PC-3 (cell line): Measurements from ENCODE around the gene SFTPD. TPM values are rescaled to one million over a fixed set of nuclear protein-coding genes. Genes with fewer than 3 reads are reported as not detected.

Experiments used
- ATAC-seq: fragments of 200-7000 bp; cut with Tn5 transposase; 2 replicates; pipeline ENCODE4 v1.9.1; 2020; ENCODE audit warnings: mild to moderate bottlenecking, moderate library complexity
- BruUV-seq: library from RNA; stranded (reverse); fragments of 400-500 nt; replicated peaks from 2 replicates; lab custom pipeline; 2021; lab: Mats Ljungman, UMichigan
- CTCF ChIA-PET: fragments of 300-600 bp; sonication (Branson Sonifier 250); formaldehyde crosslinking; loops from one replicate; lab custom pipeline; 2022; ENCODE audit warnings: antibody characterized with exemption; lab: Charles Lee
- POLR2A ChIA-PET: fragments of 300-600 bp; sonication (Branson Sonifier 250); formaldehyde crosslinking; loops from one replicate; lab custom pipeline; 2022; ENCODE audit warnings: antibody characterized with exemption; ENCODE audit not compliant: unreplicated experiment; lab: Charles Lee
- DNase-seq: peaks from one replicate; pipeline ENCODE4 v3.0.0-alpha.2; 2015
- H2AFZ ChIP-seq: fragments of 300-600 bp; sonication (generic); 2 replicates; pipeline ENCODE4 v1.6.0; 2016; ENCODE audit warnings: antibody characterized with exemption, low read length
- H3F3A ChIP-seq: fragments of 300-600 bp; sonication (generic); one replicate; pipeline ENCODE4 v1.6.0; 2017; ENCODE audit warnings: antibody characterized with exemption, low read length, control low read depth, mild to moderate bottlenecking; ENCODE audit not compliant: unreplicated experiment
- H3K27ac ChIP-seq: fragments of 300-600 bp; sonication (generic); 2 replicates; pipeline ENCODE4 v1.5.1; 2016; ENCODE audit warnings: mild to moderate bottlenecking, low read length
- H3K27me3 ChIP-seq: fragments of 300-600 bp; sonication (generic); 2 replicates; pipeline ENCODE4 v1.6.1; 2016; ENCODE audit warnings: low read length, mixed read lengths
- H3K36me3 ChIP-seq: fragments of 300-600 bp; sonication (generic); 2 replicates; pipeline ENCODE4 v1.6.1; 2016; ENCODE audit warnings: low read depth, mixed run types, low read length, mixed read lengths
- H3K4me1 ChIP-seq: fragments of 300-600 bp; sonication (generic); 2 replicates; pipeline ENCODE4 v1.5.1; 2016; ENCODE audit warnings: low read length; ENCODE audit not compliant: insufficient read depth
- H3K4me2 ChIP-seq: fragments of 300-600 bp; sonication (generic); 2 replicates; pipeline ENCODE4 v1.6.0; 2016; ENCODE audit warnings: low read length
- H3K4me3 ChIP-seq: fragments of 300-600 bp; sonication (generic); 2 replicates; pipeline ENCODE4 v1.5.1; 2016; ENCODE audit warnings: mild to moderate bottlenecking, low read length, mixed read lengths
- H3K79me2 ChIP-seq: fragments of 300-600 bp; sonication (generic); 2 replicates; pipeline ENCODE4 v1.6.1; 2017; ENCODE audit warnings: low read length, mixed read lengths
- H3K9ac ChIP-seq: fragments of 300-600 bp; sonication (generic); 2 replicates; pipeline ENCODE4 v1.6.0; 2016; ENCODE audit warnings: mild to moderate bottlenecking, low read length
- H3K9me2 ChIP-seq: fragments of 300-600 bp; sonication (generic); replicated peaks from 2 replicates; pipeline ENCODE4 v1.6.1; 2016; ENCODE audit warnings: mixed run types, low read length, mixed read lengths
- H3K9me3 ChIP-seq: fragments of 300-600 bp; sonication (generic); 2 replicates; pipeline ENCODE4 v1.6.1; 2016; ENCODE audit warnings: low read length, mixed read lengths
- H4K20me1 ChIP-seq: fragments of 300-600 bp; sonication (generic); 2 replicates; pipeline ENCODE4 v1.6.1; 2016; ENCODE audit warnings: low read length, mixed read lengths
- CTCF ChIP-seq: fragments of 300-600 bp; sonication (generic); conservative IDR thresholded peaks from 2 replicates; pipeline ENCODE4 v1.5.1; 2017; ENCODE audit warnings: antibody characterized with exemption, low read depth, mild to moderate bottlenecking, low read length
- EZH2 ChIP-seq: fragments of 300-600 bp; sonication (generic); IDR thresholded peaks from one replicate; pipeline ENCODE4 v1.6.1; 2017; ENCODE audit warnings: antibody characterized with exemption, mild to moderate bottlenecking, low read length; ENCODE audit not compliant: unreplicated experiment
- EZH2phosphoT487 ChIP-seq: fragments of 300-600 bp; sonication (generic); IDR thresholded peaks from 2 replicates; pipeline ENCODE4 v1.6.1; 2018; ENCODE audit warnings: mild to moderate bottlenecking, antibody characterized with exemption, low read length, borderline replicate concordance
- intact Hi-C: fragments of 100-400 bp; cut with micrococcal nuclease; formaldehyde crosslinking; loops from 2 replicates; pipeline ENCODE4 v1.9.0; 2023
- total RNA-seq: library from RNA; depleted of rRNA; stranded (reverse); fragments of >200 nt; gene quantifications from 2 replicates; pipeline ENCODE4 v1.2.3, GENCODE V29; 2014

The SFTPD gene
- total RNA-seq, 1 experiment from 2014 or later = not detected

GRCh38 chr10:79985481-79986072 is 36.7 kb upstream of the SFTPD start:
- intact Hi-C loops = loop anchor here (2.0 kb wide), 1 partner anchor 61 kb away; no protein-coding TSS in a partner anchor
- Histone ChIP-seq H3K27ac (no peak overlapping the region), H3K9me3 (peaks cover 8% of the 10 kb centered on the region), H3K9ac (no peak overlapping the region), H3K79me2 (no peaks in the 10 kb centered on the region), H4K20me1 (no peaks in the 10 kb centered on the region), H3K27me3 (no peaks in the 10 kb centered on the region), H3K9me2 (no peaks in the 10 kb centered on the region), H3K4me3 (no peak overlapping the region), H3K4me2 (peak overlapping the region; percentile 23), H2AFZ (no peak overlapping the region), H3F3A (no peaks in the 10 kb centered on the region), H3K36me3 (no peaks in the 10 kb centered on the region), H3K4me1 (peaks cover 32% of the 10 kb centered on the region)
- no TSS peak for BruUV-seq
- no peak for TF ChIP-seq CTCF
- no peak for TF ChIP-seq EZH2phosphoT487
- TF ChIP-seq EZH2 = no peak
- DNase-seq (peak; percentile 64), ATAC-seq (no peak)
- POLR2A ChIA-PET = no interaction called here
- CTCF ChIA-PET = interaction anchor here (0.6 to 0.7 kb wide), 2 partner anchors 62 to 71 kb away, joined by 3 read pairs; no protein-coding TSS in a partner anchor

GRCh38 chr10:79984851-79985250 is 35.9 kb upstream of the SFTPD start:
- Histone ChIP-seq H3K4me1 (peaks cover 32% of the 10 kb centered on the region), H3F3A (no peaks in the 10 kb centered on the region), H3K36me3 (no peaks in the 10 kb centered on the region), H4K20me1 (no peaks in the 10 kb centered on the region), H3K9me3 (peaks cover under 1% of the 10 kb centered on the region; the same call in 1 of the 2 replicates), H3K4me2 (peak overlapping the region; percentile 23), H3K9me2 (no peaks in the 10 kb centered on the region), H3K4me3 (no peak overlapping the region), H3K27me3 (no peaks in the 10 kb centered on the region), H2AFZ (no peak overlapping the region), H3K79me2 (no peaks in the 10 kb centered on the region), H3K9ac (no peak overlapping the region), H3K27ac (no peak overlapping the region)
- BruUV-seq = no TSS peak
- CTCF ChIA-PET = interaction anchor here (0.6 to 0.7 kb wide), 2 partner anchors 62 to 70 kb away, joined by 3 read pairs; no protein-coding TSS in a partner anchor
- POLR2A ChIA-PET = no interaction called here
- ATAC-seq (peak; percentile 67), DNase-seq (peak; percentile 100)
- intact Hi-C loops = loop anchor here (2.0 to 5.0 kb wide), 2 partner anchors 62 to 152 kb away; no protein-coding TSS in a partner anchor
- TF ChIP-seq EZH2 = no peak
- TF ChIP-seq EZH2phosphoT487 = no peak
- no peak for TF ChIP-seq CTCF

GRCh38 chr10:79983286-79983909 is 34.5 kb upstream of the SFTPD start:
- DNase-seq (no peak), ATAC-seq (no peak)
- H4K20me1 ChIP-seq = no peaks in the 10 kb centered on the region
- TF ChIP-seq CTCF (no peak), EZH2 (no peak), EZH2phosphoT487 (no peak)
- peaks cover 32% of the 10 kb centered on the region for H3K4me1 ChIP-seq
- intact Hi-C loops = loop anchor here (5.0 kb wide), 1 partner anchor 154 kb away; no protein-coding TSS in a partner anchor
- H3K4me3 ChIP-seq = no peak overlapping the region
- H3K27ac ChIP-seq = no peak overlapping the region
- no peak overlapping the region for H3K9ac ChIP-seq
- H3F3A ChIP-seq = no peaks in the 10 kb centered on the region
- no peak overlapping the region for H2AFZ ChIP-seq
- no peaks in the 10 kb centered on the region for H3K36me3 ChIP-seq
- no peak overlapping the region for H3K4me2 ChIP-seq
- CTCF ChIA-PET = no interaction called here
- H3K9me2 ChIP-seq = no peaks in the 10 kb centered on the region
- BruUV-seq = no TSS peak
- H3K9me3 ChIP-seq = no peaks in the 10 kb centered on the region
- POLR2A ChIA-PET = no interaction called here
- H3K79me2 ChIP-seq = no peaks in the 10 kb centered on the region
- H3K27me3 ChIP-seq = no peaks in the 10 kb centered on the region
